Astrocyte (in vitro differentiated cells and primary cell): ENCODE results near the gene ADAMTS19. TPM values are rescaled to one million over a fixed set of nuclear protein-coding genes. Genes with fewer than 3 reads are reported as not detected.

Source experiments
- DNase-seq: peaks from one replicate; pipeline ENCODE4 v3.0.0-alpha.2; 2010; ENCODE audit warnings: low read depth
- FAIRE-seq: peaks from 2 replicates; lab custom pipeline; 2011; peaks lifted over from hg19 to GRCh38; lab: Jason Lieb, UNC
- H2AFZ ChIP-seq: 2 replicates; pipeline ENCODE4 v1.6.0; 2012; ENCODE audit warnings: low read depth, low read length, inconsistent platforms
- H3K27ac ChIP-seq: 2 replicates; pipeline ENCODE4 v1.5.1; 2011; ENCODE audit warnings: low read depth, low read length, inconsistent platforms
- H3K27me3 ChIP-seq: 2 replicates; pipeline ENCODE4 v1.6.0; 2011; ENCODE audit warnings: low read length, inconsistent platforms; ENCODE audit not compliant: insufficient read depth
- H3K36me3 ChIP-seq: 2 replicates; pipeline ENCODE4 v1.5.1; 2011; ENCODE audit warnings: low read length, inconsistent platforms; ENCODE audit not compliant: insufficient read depth
- H3K4me1 ChIP-seq: 2 replicates; pipeline ENCODE4 v1.5.1; 2011; ENCODE audit warnings: low read length, inconsistent platforms; ENCODE audit not compliant: insufficient read depth
- H3K4me2 ChIP-seq: 2 replicates; pipeline ENCODE4 v1.6.0; 2012; ENCODE audit warnings: low read length, inconsistent platforms
- H3K4me3 ChIP-seq: 2 replicates; pipeline ENCODE4 v1.5.1; 2011; ENCODE audit warnings: low read depth, mild to moderate bottlenecking, low read length, inconsistent platforms; ENCODE audit not compliant: insufficient read depth
- H3K79me2 ChIP-seq: 2 replicates; pipeline ENCODE4 v1.6.0; 2012; ENCODE audit warnings: mild to moderate bottlenecking, low read length, inconsistent platforms; ENCODE audit not compliant: insufficient read depth
- H3K9ac ChIP-seq: 2 replicates; pipeline ENCODE4 v1.6.0; 2012; ENCODE audit warnings: mild to moderate bottlenecking, low read length, inconsistent platforms
- H3K9me3 ChIP-seq: 2 replicates; pipeline ENCODE4 v1.5.1; 2012; ENCODE audit warnings: low read depth, mild to moderate bottlenecking, low read length, inconsistent platforms; ENCODE audit not compliant: insufficient read depth
- H4K20me1 ChIP-seq: 2 replicates; pipeline ENCODE4 v1.6.0; 2012; ENCODE audit warnings: low read length, inconsistent platforms; ENCODE audit not compliant: insufficient read depth
- H3K27ac Mint-ChIP-seq: one replicate; pipeline ENCODE4 v1.8.0; 2021; ENCODE audit warnings: mild to moderate bottlenecking, mixed read lengths; ENCODE audit not compliant: unreplicated experiment
- H3K27me3 Mint-ChIP-seq: one replicate; pipeline ENCODE4 v1.8.0; 2021; ENCODE audit warnings: low read depth, mixed read lengths; ENCODE audit not compliant: unreplicated experiment
- H3K36me3 Mint-ChIP-seq: one replicate; pipeline ENCODE4 v1.8.0; 2021; ENCODE audit warnings: low read depth, mixed read lengths; ENCODE audit not compliant: unreplicated experiment
- H3K4me1 Mint-ChIP-seq: one replicate; pipeline ENCODE4 v1.8.0; 2021; ENCODE audit warnings: low read depth, mixed read lengths; ENCODE audit not compliant: unreplicated experiment
- H3K4me3 Mint-ChIP-seq: one replicate; pipeline ENCODE4 v1.8.0; 2021; ENCODE audit warnings: mild to moderate bottlenecking, moderate library complexity, mixed read lengths; ENCODE audit not compliant: unreplicated experiment
- H3K9me3 Mint-ChIP-seq: one replicate; pipeline ENCODE4 v1.8.0; 2021; ENCODE audit warnings: mild to moderate bottlenecking, mixed read lengths; ENCODE audit not compliant: unreplicated experiment
- EZH2 ChIP-seq: IDR thresholded peaks from 2 replicates; pipeline ENCODE4 v1.6.1; 2012; ENCODE audit warnings: mild to moderate bottlenecking, low read length, inconsistent platforms; ENCODE audit not compliant: insufficient read depth
- total RNA-seq: library from RNA; stranded (reverse); gene quantifications from 2 replicates; pipeline ENCODE4 v1.2.1, GENCODE V29; 2021
- TF ChIP-seq, protein P1 (sequence below): IDR thresholded peaks from 2 replicates; pipeline ENCODE4 v1.5.1; 2011; ENCODE audit warnings: low read depth, mild to moderate bottlenecking, inconsistent platforms, low read length, moderate library complexity; ENCODE audit not compliant: insufficient read depth

ADAMTS19 gene
- total RNA-seq, 1 donor from 2014 or later: 0.61 TPM

- H3K4me2 ChIP-seq: no peak overlapping the region
- Mint-ChIP-seq H3K4me3 (no peak overlapping the region), H3K27me3 (no peaks in the 10 kb centered on the region), H3K9me3 (no peaks in the 10 kb centered on the region), H3K27ac (no peak overlapping the region), H3K36me3 (no peaks in the 10 kb centered on the region), H3K4me1 (no peaks in the 10 kb centered on the region)
- H3K9ac ChIP-seq: no peak overlapping the region
- H3K79me2 ChIP-seq: no peaks in the 10 kb centered on the region
- no peak for FAIRE-seq
- no peak overlapping the region for H3K27ac ChIP-seq
- TF ChIP-seq EZH2: no peak
- TF ChIP-seq, protein P1, sequence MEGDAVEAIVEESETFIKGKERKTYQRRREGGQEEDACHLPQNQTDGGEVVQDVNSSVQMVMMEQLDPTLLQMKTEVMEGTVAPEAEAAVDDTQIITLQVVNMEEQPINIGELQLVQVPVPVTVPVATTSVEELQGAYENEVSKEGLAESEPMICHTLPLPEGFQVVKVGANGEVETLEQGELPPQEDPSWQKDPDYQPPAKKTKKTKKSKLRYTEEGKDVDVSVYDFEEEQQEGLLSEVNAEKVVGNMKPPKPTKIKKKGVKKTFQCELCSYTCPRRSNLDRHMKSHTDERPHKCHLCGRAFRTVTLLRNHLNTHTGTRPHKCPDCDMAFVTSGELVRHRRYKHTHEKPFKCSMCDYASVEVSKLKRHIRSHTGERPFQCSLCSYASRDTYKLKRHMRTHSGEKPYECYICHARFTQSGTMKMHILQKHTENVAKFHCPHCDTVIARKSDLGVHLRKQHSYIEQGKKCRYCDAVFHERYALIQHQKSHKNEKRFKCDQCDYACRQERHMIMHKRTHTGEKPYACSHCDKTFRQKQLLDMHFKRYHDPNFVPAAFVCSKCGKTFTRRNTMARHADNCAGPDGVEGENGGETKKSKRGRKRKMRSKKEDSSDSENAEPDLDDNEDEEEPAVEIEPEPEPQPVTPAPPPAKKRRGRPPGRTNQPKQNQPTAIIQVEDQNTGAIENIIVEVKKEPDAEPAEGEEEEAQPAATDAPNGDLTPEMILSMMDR: no peak
- H3K4me1 ChIP-seq: no peaks in the 10 kb centered on the region
- H3K27me3 ChIP-seq: no peaks in the 10 kb centered on the region
- no peaks in the 10 kb centered on the region for H3K9me3 ChIP-seq
- H3K36me3 ChIP-seq: no peaks in the 10 kb centered on the region
- no peak overlapping the region for H3K4me3 ChIP-seq
- DNase-seq: no peak
- no peaks in the 10 kb centered on the region for H4K20me1 ChIP-seq
- H2AFZ ChIP-seq: no peak overlapping the region
These were observed 193.3 kb downstream of the ADAMTS19 start for GRCh38 chr5:129653442-129653841.

DNA sequence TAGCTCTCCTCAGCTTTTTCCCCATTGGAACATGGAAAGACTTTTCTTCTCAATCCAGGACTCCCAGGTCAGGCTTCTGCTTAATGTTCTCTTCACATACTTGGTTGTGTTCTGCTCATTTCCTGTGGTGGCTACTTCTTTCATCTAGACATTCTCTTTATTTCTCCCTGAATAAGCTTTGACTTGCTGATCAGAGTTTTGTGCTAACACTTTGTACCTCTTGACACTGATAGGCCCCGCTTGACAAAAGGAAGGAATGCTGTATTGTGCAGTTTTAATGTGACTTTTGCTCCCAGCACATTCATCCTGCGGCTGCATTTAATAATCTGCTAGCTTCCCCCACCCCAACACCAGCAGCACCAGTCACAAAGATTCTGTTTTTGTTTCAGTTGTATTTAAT lies 196.9 kb downstream of the ADAMTS19 start:
- H3K9me3 ChIP-seq: no peaks in the 10 kb centered on the region
- no peak overlapping the region for H2AFZ ChIP-seq
- Mint-ChIP-seq H3K27ac (no peak overlapping the region), H3K4me3 (no peak overlapping the region), H3K9me3 (no peaks in the 10 kb centered on the region), H3K4me1 (no peaks in the 10 kb centered on the region), H3K27me3 (no peaks in the 10 kb centered on the region), H3K36me3 (no peaks in the 10 kb centered on the region)
- no peaks in the 10 kb centered on the region for H3K36me3 ChIP-seq
- H3K9ac ChIP-seq: no peak overlapping the region
- H3K79me2 ChIP-seq: no peaks in the 10 kb centered on the region
- no peaks in the 10 kb centered on the region for H3K4me1 ChIP-seq
- H3K4me3 ChIP-seq: no peak overlapping the region
- H3K27ac ChIP-seq: no peak overlapping the region
- no peak overlapping the region for H3K4me2 ChIP-seq
- no peaks in the 10 kb centered on the region for H4K20me1 ChIP-seq
- TF ChIP-seq, protein P1: no peak
- no peak for TF ChIP-seq EZH2
- DNase-seq: no peak
- no peak for FAIRE-seq
- H3K27me3 ChIP-seq: no peaks in the 10 kb centered on the region

- no peak overlapping the region for H2AFZ ChIP-seq
These were observed 198.7 kb downstream of the ADAMTS19 start for GRCh38 chr5:129658801-129659200.

More at GRCh38 chr5:129658801-129659200, 198.7 kb downstream of the ADAMTS19 start:
- Mint-ChIP-seq H3K36me3 (no peaks in the 10 kb centered on the region), H3K4me1 (no peaks in the 10 kb centered on the region), H3K9me3 (no peaks in the 10 kb centered on the region), H3K4me3 (no peak overlapping the region), H3K27ac (no peak overlapping the region), H3K27me3 (no peaks in the 10 kb centered on the region)
- Histone ChIP-seq H3K79me2 (no peaks in the 10 kb centered on the region), H3K36me3 (no peaks in the 10 kb centered on the region), H3K27me3 (no peaks in the 10 kb centered on the region), H3K4me3 (no peak overlapping the region), H3K27ac (no peak overlapping the region), H4K20me1 (no peaks in the 10 kb centered on the region), H3K9me3 (no peaks in the 10 kb centered on the region), H3K4me2 (no peak overlapping the region), H3K9ac (no peak overlapping the region), H3K4me1 (no peaks in the 10 kb centered on the region)
- DNase-seq (no peak), FAIRE-seq (no peak)
- TF ChIP-seq, protein P1: no peak
- no peak for TF ChIP-seq EZH2
